Fibroblast of lung (primary cell): Measurements from ENCODE around the gene C3orf20.

ENCODE experiments used
- CTCF ChIP-seq, 2 donors: IDR thresholded peaks in 1 of 2; conservative IDR thresholded peaks in 1 of 2; 1 replicate in 1 of 2; 2 replicates in 1 of 2; pipeline ENCODE4 v1.5.1; 2011 to 2012; ENCODE audit warnings: low read length in 2 of 2, control low read depth in 1 of 2, inconsistent platforms in 1 of 2, low read depth in 1 of 2, mild to moderate bottlenecking in 1 of 2
- EZH2 ChIP-seq: IDR thresholded peaks from 2 replicates; pipeline ENCODE4 v1.5.1; 2012; ENCODE audit warnings: low read length, control low read depth, mild to moderate bottlenecking; ENCODE audit errors: missing control alignments

DNA sequence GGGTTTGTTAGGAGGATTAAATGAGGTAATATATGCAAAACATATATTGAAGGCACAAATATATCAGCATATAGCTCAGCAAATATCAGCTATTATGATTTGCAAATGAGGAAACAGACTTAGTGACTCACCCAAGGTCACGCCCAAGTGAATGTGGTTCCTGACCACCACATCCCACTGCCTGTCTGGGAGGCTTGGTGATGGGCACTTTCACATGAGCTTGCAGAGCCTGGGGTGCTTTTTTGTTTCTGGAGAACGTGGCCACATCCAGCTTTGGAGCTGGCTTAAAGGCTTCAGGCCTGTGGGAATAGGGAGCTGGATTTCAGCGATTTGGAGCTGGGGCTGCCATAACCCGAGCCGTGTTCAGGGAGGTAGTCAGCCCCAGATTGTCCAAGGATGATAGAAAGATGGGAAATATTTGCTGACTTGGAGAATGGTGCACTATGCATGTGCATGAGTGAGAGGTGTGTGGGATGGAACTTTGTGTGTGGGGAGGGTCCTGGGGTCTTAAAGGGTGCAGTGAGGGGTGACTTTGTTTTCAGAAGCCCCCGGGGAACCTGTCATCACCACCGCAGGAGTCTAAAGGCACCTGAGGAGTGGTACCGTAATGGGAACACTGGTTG is 131.8 kb downstream of the C3orf20 start:
- no peak for TF ChIP-seq CTCF (conservative IDR thresholded peaks at IDR 0.05 in 1 of 2, IDR thresholded peaks at IDR 0.05 in 1 of 2; ENCODE audit: low read depth in 1 of 2, low read length in 2 of 2)
- TF ChIP-seq EZH2 = no peak
